A549 treated with dexamethasone at 1 μM for 4 hours (cell line): ENCODE measurements around the gene ZNF24. TPM values are rescaled to one million over a fixed set of nuclear protein-coding genes. Genes with fewer than 3 reads are reported as not detected.

Experiments used
- total RNA-seq: library from RNA; stranded (reverse); fragments of 200-300 nt; extraction: Qiagen RNA extraction; gene quantifications from 5 replicates; pipeline ENCODE4 v1.2.3, GENCODE V29; 2022

The ZNF24 gene
- total RNA-seq: 11.0 to 14.2 TPM (median 11.9 TPM) in 5 replicates

DNA sequence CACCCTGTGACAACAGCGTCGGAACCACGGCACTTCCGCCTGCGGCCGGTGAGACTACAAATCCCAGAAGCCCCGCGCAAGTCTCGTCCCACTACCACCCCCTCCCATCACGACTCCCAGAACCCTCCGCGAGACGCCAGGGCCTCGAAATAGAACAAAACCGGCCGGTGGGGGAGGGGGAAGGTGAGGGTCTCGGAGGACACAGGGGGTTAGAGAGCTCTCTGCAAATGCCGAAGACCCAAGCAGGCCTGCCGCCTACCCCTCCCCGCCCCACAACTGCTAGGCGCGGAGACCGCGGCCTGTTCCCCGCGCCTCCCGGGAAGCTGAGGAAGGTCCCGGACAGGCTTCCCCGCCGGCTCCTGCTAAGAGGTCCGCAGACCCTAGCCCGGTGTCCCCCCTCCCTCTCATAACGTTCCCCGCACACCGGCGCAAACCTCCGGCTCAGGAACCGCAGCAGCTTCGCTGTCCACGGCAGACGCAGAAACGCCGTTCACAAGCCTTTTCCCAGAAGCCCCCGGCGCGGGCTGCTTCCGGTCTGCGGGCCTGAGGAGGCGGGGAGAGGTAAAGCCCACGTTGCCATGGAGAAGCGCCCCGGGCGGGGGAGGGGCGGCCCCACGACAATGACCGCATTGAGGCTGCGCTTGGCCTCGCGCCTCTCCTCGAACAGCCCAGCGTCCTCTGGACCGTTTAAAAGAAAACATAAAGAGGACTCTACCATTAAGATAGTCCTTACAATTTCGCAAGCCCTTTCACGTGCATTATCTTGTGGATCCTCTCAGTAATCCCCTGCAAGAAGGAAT, at the start of gene ZNF24:
Gene ZNF24 (minus strand): TSS at position 485 of the 800 bp plus-strand sequence. CDS start 3,770 bp downstream, outside the sequence.

DNA sequence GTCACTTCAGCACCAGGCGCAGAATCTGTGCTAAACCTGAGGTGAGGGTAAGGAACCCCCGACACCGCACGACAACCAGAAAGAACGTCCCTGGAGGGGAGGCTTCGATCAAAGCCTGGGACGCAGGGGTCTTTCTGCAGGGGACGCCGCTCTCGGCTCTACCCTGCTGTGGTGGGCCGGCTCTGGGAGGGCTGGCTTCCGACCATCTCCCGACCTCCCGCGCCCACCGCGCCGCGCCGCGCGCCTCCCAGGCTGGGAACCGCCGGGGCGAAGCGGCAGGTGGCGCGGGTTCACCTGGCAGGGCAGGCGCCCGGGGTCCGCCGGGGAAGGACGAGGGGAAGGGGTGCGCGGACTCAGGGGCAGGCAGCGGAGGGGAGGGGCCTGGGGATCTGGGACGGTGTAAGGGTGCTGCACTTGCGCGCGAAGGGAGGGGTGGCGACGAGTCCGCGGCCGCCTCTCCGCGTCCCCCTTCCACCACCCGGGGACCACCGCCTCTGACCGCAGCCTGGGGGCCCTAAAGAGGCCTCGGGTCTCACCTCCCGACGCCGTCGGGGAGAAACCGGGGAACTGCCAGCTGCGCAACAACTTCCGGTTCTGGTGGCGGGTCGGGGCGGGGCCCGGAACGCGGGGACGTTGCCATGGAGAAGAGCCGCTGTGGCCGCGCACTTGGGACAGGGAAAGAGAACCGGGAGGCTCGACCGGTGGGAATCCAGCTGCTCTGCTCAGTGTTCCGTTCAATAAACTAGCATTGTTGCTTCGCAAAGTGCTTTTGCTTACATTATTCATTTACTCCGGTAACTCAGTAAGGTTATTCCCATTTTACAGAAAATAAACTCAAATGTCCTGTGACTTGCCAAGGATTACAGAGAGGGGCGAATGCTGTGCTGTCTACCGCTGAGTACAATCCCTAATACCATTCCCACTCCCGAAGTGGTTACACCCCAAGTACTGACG, 32.8 kb upstream of the ZNF24 start, which contains the start of gene ZNF396:
Gene ZNF396 (minus strand): TSS at position 596 of the 954 bp plus-strand sequence. CDS start 3,045 bp downstream, outside the sequence.

DNA sequence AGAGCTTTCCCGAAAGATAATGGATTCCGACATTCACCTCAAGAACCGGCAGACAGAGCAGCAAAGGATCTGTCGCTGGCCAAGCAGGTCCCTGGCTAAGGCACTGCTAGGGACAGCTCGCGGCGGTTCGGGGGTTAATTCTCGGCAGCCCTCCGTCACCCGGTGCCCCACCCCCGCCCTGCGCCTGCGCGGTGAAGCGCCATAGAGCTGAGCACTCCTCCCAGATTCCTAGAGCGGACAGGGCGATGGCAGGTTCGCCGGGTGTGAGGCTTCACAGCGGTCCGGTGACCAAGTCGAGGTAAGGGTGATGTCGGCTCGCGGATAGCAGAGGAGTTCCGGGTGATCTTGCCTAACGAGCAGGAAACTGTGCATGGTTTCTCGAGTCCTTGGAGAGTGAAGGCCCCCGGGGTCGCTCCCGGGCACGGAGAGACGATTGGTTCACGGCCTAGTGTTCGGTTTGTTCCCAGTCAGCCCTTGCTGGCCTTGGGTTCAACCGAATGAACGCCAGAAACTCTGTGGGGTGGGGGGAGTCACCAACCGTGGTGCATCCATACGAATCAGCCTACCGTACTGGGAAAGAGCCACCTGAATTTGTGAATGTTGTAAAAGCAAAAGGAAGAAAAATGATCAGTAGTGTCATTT, 54.0 kb downstream of the ZNF24 start, which contains the start of gene ZSCAN30:
Gene ZSCAN30 (minus strand): TSS at position 136 of the 642 bp plus-strand sequence. CDS start 25,877 bp downstream, outside the sequence.

Other genes with a start within 250 kb of the ZNF24 start
- gene ZNF397, start 103.4 kb downstream of the ZNF24 start, total RNA-seq: 3.1 to 5.3 TPM (median 4.5 TPM) in 5 replicates
- 0.63 to 1.0 TPM (median 0.68 TPM) in 5 replicates for gene ZSCAN30, start 54.2 kb downstream of the ZNF24 start, total RNA-seq
- gene ZNF396, start 32.9 kb upstream of the ZNF24 start, total RNA-seq: 0.58 to 0.75 TPM (median 0.64 TPM) in 5 replicates
- 24.5 to 27.9 TPM (median 25.4 TPM) in 5 replicates for gene INO80C, start 153.5 kb upstream of the ZNF24 start, total RNA-seq
- gene GALNT1, start 237.3 kb upstream of the ZNF24 start, total RNA-seq: 74.9 to 101 TPM (median 90.8 TPM) in 5 replicates